A204.1 (cell line): ENCODE measurements around the gene TRIM6.
"Not testable (repeated sequence)": the region's sequence is repeated elsewhere in the genome, so short reads cannot be mapped to it uniquely, and the experiment has no call there.

Source experiments
- FAIRE-seq: peaks from 2 replicates; lab custom pipeline; 2012; peaks lifted over from hg19 to GRCh38; lab: Jason Lieb, UNC

Gene TRIM6

GRCh38 chr11:5604896-5605295 lies 8.5 kb downstream of the TRIM6 start:
- no peak for FAIRE-seq

- no peak for FAIRE-seq
Measured at GRCh38 chr11:5605849-5606248, 9.4 kb downstream of the TRIM6 start.

- no peak for FAIRE-seq
Measured at GRCh38 chr11:5608808-5609207, 12.4 kb downstream of the TRIM6 start.

- no peak for FAIRE-seq
Measured at GRCh38 chr11:5610446-5610845, 14.0 kb downstream of the TRIM6 start.

- FAIRE-seq = no peak
Measured at GRCh38 chr11:5611627-5612026, 15.2 kb downstream of the TRIM6 start.

GRCh38 chr11:5618807-5619206 lies 22.4 kb downstream of the TRIM6 start:
- no peak for FAIRE-seq

- FAIRE-seq = no peak
Measured at GRCh38 chr11:5620651-5621521, 24.4 kb downstream of the TRIM6 start.

GRCh38 chr11:5621580-5621979 lies 25.1 kb downstream of the TRIM6 start:
- FAIRE-seq = no peak

GRCh38 chr11:5622802-5623201 lies 26.4 kb downstream of the TRIM6 start:
- no peak for FAIRE-seq

GRCh38 chr11:5624489-5625279 lies 28.2 kb downstream of the TRIM6 start, which contains the start of gene TRIM34:
Gene TRIM34, plus strand, starts transcription at chr11:5625001. Its CDS starts 7,331 bp downstream, at chr11:5632332.
- FAIRE-seq = peak; percentile 94

- no peak for FAIRE-seq
Measured at GRCh38 chr11:5625281-5625680, 28.8 kb downstream of the TRIM6 start.

GRCh38 chr11:5626196-5626595 lies 29.8 kb downstream of the TRIM6 start:
- no peak for FAIRE-seq

- FAIRE-seq = no peak
Measured at GRCh38 chr11:5631417-5631816, 35.0 kb downstream of the TRIM6 start.

GRCh38 chr11:5631969-5632635 lies 35.7 kb downstream of the TRIM6 start:
- FAIRE-seq = no peak

- FAIRE-seq = no peak
Measured at GRCh38 chr11:5639953-5640352, 43.5 kb downstream of the TRIM6 start.

GRCh38 chr11:5643585-5643984 lies 47.1 kb downstream of the TRIM6 start:
- no peak for FAIRE-seq

- FAIRE-seq = no peak
Measured at GRCh38 chr11:5646139-5646538, 49.7 kb downstream of the TRIM6 start.

- no peak for FAIRE-seq
Measured at GRCh38 chr11:5655474-5655873, 59.0 kb downstream of the TRIM6 start.

- FAIRE-seq = not testable (repeated sequence)
Measured at GRCh38 chr11:5656956-5657355, 60.5 kb downstream of the TRIM6 start.

- FAIRE-seq = no peak
Measured at GRCh38 chr11:5658318-5658717, 61.9 kb downstream of the TRIM6 start.
